Dendritic cell treated with granulocyte-macrophage colony-stimulating factor and Interleukin-4, amounts not matched to agents 40 ng/mL and 50 ng/mL, for 4 days (primary cell): ENCODE data around the gene UBE2G2.

Experiments used
- H3K27ac Mint-ChIP-seq: one replicate; pipeline ENCODE4 v1.8.0; 2022; ENCODE audit warnings: mild to moderate bottlenecking, mixed read lengths
- H3K27me3 Mint-ChIP-seq: one replicate; pipeline ENCODE4 v1.8.0; 2022; ENCODE audit warnings: mild to moderate bottlenecking, mixed read lengths
- H3K36me3 Mint-ChIP-seq: one replicate; pipeline ENCODE4 v1.8.0; 2022; ENCODE audit warnings: low read depth, mixed read lengths
- H3K4me1 Mint-ChIP-seq: one replicate; pipeline ENCODE4 v1.8.0; 2022; ENCODE audit warnings: low read depth, mixed read lengths
- H3K4me3 Mint-ChIP-seq: one replicate; pipeline ENCODE4 v1.8.0; 2022; ENCODE audit warnings: mild to moderate bottlenecking, moderate library complexity, mixed read lengths
- H3K9me3 Mint-ChIP-seq: one replicate; pipeline ENCODE4 v1.8.0; 2022; ENCODE audit warnings: mixed read lengths
- intact Hi-C: fragments of 100-400 bp; cut with micrococcal nuclease; formaldehyde crosslinking; loops from one replicate; pipeline ENCODE4 v1.15.0; 2022

The UBE2G2 gene

GRCh38 chr21:44755227-44755626 is 46.4 kb downstream of the UBE2G2 start:
- Mint-ChIP-seq H3K4me1 (peaks cover 13% of the 10 kb centered on the region), H3K9me3 (no peaks in the 10 kb centered on the region), H3K27me3 (peaks cover 10% of the 10 kb centered on the region), H3K36me3 (no peaks in the 10 kb centered on the region), H3K27ac (no peak overlapping the region), H3K4me3 (no peak overlapping the region)
- intact Hi-C loops, result no loop called here

GRCh38 chr21:44753357-44753756 is 48.3 kb downstream of the UBE2G2 start:
- no peaks in the 10 kb centered on the region for H3K9me3 Mint-ChIP-seq
- H3K27ac Mint-ChIP-seq, result no peak overlapping the region
- intact Hi-C loops, result no loop called here
- H3K4me3 Mint-ChIP-seq, result no peak overlapping the region
- H3K4me1 Mint-ChIP-seq, result peaks cover 13% of the 10 kb centered on the region
- H3K27me3 Mint-ChIP-seq, result peaks cover 27% of the 10 kb centered on the region
- no peaks in the 10 kb centered on the region for H3K36me3 Mint-ChIP-seq

DNA sequence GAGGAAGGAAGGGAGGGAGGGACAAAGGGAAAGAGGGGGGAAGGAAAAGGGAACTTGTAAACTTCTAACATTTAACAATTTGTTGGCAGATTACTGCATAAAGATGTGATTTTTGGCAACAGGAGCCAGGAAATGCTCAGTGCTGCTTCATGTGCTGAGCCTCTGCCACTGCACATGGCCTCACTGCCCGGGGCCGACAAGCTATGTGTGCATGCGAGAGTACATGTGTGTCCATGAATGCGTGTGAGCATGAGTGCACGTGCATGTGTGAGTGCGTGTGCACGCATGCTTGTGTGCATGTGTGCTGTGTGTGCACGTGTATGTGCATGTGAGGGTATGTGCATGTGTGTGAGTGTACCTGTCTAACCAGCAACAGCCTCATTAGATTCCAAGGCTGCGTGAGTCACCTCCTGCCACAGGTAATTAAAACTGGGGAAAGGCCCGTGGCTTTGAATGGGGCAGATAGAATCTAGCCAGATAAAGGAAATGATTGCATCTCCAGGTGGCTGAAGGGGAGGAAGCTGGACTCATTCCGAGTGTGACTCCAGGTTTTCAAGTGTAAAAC is 48.9 kb downstream of the UBE2G2 start:
- intact Hi-C loops, result no loop called here
- no peak overlapping the region for H3K27ac Mint-ChIP-seq
- no peaks in the 10 kb centered on the region for H3K36me3 Mint-ChIP-seq
- no peaks in the 10 kb centered on the region for H3K9me3 Mint-ChIP-seq
- peaks cover 13% of the 10 kb centered on the region for H3K4me1 Mint-ChIP-seq
- peaks cover 30% of the 10 kb centered on the region for H3K27me3 Mint-ChIP-seq
- no peak overlapping the region for H3K4me3 Mint-ChIP-seq

GRCh38 chr21:44751799-44752636 is 49.6 kb downstream of the UBE2G2 start:
- Mint-ChIP-seq H3K9me3 (no peaks in the 10 kb centered on the region), H3K27me3 (peaks cover 33% of the 10 kb centered on the region), H3K4me3 (no peak overlapping the region), H3K4me1 (peaks cover 13% of the 10 kb centered on the region), H3K27ac (no peak overlapping the region), H3K36me3 (no peaks in the 10 kb centered on the region)
- intact Hi-C loops, result no loop called here

DNA sequence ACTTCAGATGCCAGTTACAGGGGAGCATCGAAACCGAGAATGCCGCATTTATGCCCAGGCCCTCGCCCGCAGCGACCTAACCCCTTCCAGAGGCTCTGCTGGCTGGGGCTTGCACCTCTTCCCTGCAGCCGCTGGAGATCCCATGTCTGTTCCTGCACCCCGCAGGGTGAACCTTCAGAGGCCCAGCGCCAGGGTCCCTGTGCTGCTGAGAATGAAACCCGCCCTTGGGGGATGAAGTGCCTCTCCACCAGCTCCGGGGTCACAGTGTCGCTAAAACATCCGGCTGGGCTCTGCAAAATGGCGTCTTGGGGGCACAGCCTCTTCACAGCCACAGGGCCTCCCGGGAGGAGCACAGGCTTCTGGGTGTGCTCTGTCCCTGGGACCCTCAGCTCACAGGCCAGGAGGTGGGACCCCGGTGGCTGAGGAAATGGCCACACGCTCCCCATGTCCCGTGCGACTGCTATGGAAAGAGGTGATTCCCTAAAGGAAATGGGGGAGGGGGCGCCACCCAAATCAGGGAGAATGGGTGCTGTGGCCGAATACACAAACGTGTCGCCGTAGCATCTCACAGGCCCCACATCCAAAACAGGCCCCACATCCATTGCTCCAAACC is 50.3 kb downstream of the UBE2G2 start:
- Mint-ChIP-seq H3K4me3 (no peak overlapping the region), H3K27ac (no peak overlapping the region), H3K9me3 (no peaks in the 10 kb centered on the region), H3K27me3 (peaks cover 33% of the 10 kb centered on the region), H3K36me3 (no peaks in the 10 kb centered on the region), H3K4me1 (peaks cover 13% of the 10 kb centered on the region)
- intact Hi-C loops, result no loop called here

DNA sequence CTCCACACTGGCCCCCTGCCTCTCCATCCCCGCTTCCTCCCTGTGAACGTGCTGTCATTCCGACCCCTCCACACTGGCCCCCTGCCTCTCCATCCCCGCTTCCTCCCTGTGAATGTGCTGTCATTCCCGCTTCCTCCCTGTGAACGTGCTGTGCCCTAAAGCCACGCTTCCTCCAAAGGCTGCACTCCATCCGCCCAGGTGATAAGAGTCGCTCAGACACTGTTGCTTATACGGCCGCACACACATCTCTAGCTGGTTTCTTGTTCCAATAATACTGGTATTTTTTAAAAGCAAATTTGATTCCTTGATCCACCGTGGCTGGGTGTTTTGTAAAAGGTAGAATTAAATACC is 51.0 kb downstream of the UBE2G2 start:
- Mint-ChIP-seq H3K4me3 (no peak overlapping the region), H3K9me3 (no peaks in the 10 kb centered on the region), H3K27ac (no peak overlapping the region), H3K4me1 (peaks cover 13% of the 10 kb centered on the region), H3K36me3 (no peaks in the 10 kb centered on the region), H3K27me3 (peaks cover 35% of the 10 kb centered on the region)
- intact Hi-C loops, result no loop called here

DNA sequence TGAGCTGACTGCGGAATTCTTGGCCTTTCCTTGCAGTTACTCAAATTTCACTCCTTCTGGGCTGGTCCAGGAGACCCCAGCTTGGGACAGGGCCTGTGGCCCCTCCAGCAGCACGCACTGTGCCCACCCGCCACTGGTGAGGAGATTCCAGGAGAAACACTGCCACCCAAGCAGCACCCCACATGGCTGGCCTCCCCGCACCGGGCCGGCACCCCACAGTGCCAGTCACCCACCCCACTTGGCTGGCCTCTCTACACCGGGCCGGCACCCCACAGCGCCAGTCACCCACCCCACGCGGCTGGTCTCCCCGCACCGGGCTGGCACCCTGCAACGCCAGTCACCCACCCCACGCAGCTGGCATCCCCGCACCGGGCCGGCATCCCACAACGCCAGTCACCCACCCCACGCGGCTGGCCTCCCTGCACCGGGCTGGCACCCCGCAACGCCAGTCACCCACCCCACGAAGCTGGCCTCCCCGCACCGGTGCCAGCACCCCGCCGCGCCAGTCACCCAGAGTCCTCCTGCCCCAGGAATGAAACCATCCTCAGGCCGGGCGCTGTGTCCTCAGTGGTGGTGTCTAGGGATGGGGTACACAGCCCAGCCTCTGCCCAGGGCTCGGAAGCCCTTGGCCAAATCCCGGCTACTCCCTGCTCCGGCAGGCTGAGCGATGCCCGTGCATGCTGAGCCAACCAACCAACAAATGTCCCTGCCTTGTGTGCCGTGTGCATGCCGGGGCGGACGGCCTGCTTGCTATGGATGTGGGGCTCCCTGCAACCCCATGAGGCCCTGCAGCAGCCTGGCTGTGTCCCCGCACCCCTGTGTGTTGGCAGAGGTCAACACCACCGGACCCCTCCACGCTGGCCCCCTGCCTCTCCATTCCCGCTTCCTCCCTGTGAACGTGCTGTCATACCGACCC is 51.6 kb downstream of the UBE2G2 start:
- H3K36me3 Mint-ChIP-seq, result no peaks in the 10 kb centered on the region
- intact Hi-C loops, result no loop called here
- no peak overlapping the region for H3K4me3 Mint-ChIP-seq
- H3K27me3 Mint-ChIP-seq, result peaks cover 35% of the 10 kb centered on the region
- no peak overlapping the region for H3K27ac Mint-ChIP-seq
- no peaks in the 10 kb centered on the region for H3K9me3 Mint-ChIP-seq
- H3K4me1 Mint-ChIP-seq, result peaks cover 13% of the 10 kb centered on the region

DNA sequence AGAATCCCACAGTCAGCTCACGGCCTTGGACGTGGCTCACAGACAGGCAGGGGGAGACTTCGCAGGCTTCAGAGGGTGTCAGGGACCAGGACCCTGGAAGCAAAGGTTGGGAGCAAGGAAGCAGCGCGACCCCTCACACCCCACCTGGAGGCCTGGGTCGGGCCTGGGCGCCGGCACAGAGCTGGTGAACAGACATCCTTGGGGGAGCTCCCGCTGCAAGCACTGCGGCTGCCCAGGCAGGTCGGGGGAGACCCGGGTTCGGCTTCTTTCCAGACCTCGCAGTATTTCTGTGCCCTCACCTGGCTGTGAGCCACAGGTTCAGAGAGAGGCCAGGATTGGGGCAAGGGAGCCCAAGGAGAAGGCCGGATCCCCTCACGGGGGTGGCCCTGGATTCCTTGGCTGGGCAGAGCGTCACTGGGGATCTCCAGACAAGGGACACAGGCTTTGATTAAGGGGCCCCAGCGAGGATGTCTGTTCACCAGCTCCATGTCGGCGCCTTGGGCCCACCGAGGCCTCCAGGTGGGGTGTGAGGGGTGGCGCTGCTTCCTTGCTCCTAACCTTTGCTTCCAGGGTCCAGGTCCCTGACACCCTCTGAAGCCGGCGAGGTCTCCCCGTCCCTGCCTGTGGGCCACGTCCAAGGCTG is 52.4 kb downstream of the UBE2G2 start:
- no peaks in the 10 kb centered on the region for H3K36me3 Mint-ChIP-seq
- no peak overlapping the region for H3K4me3 Mint-ChIP-seq

DNA sequence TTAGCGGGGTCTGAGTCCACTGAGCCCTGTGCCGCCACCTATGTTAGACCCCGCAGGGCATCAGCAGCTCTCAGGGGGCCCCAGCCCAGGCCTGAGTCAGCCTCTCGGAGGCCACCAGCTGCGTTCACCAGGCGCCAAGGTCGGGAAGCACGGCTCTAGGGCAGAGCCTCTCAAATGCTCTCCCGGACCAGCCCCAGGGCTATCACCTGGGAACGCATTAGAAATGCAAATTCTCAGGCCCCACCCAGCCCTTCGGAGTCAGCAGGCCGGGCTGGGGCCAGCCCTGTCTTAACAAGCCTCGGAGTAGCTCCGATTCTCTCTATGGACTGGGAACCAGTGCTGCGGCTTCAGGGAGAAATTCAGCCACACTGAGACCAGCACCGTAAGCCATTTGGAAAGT is 53.0 kb downstream of the UBE2G2 start:
- H3K9me3 Mint-ChIP-seq, result no peaks in the 10 kb centered on the region
- peaks cover 35% of the 10 kb centered on the region for H3K27me3 Mint-ChIP-seq
- no peak overlapping the region for H3K4me3 Mint-ChIP-seq
- H3K36me3 Mint-ChIP-seq, result no peaks in the 10 kb centered on the region
- intact Hi-C loops, result no loop called here
- H3K27ac Mint-ChIP-seq, result no peak overlapping the region
- H3K4me1 Mint-ChIP-seq, result peaks cover 13% of the 10 kb centered on the region

More for the DNA sequence above, 52.4 kb downstream of the UBE2G2 start:
- intact Hi-C loops, result no loop called here
- no peaks in the 10 kb centered on the region for H3K9me3 Mint-ChIP-seq
- H3K4me1 Mint-ChIP-seq, result peaks cover 13% of the 10 kb centered on the region
- no peak overlapping the region for H3K27ac Mint-ChIP-seq
- peaks cover 35% of the 10 kb centered on the region for H3K27me3 Mint-ChIP-seq

- no peaks in the 10 kb centered on the region for H3K4me1 Mint-ChIP-seq
- H3K9me3 Mint-ChIP-seq, result peaks cover 26% of the 10 kb centered on the region
- H3K27me3 Mint-ChIP-seq, result peaks cover 15% of the 10 kb centered on the region
- intact Hi-C loops, result no loop called here
- H3K27ac Mint-ChIP-seq, result no peak overlapping the region
- no peak overlapping the region for H3K4me3 Mint-ChIP-seq
- H3K36me3 Mint-ChIP-seq, result no peaks in the 10 kb centered on the region
Measured at GRCh38 chr21:44742418-44743153, 59.0 kb downstream of the UBE2G2 start.

GRCh38 chr21:44741921-44742320 is 59.7 kb downstream of the UBE2G2 start:
- Mint-ChIP-seq H3K4me3 (no peak overlapping the region), H3K27me3 (peaks cover 14% of the 10 kb centered on the region), H3K27ac (no peak overlapping the region), H3K9me3 (peaks cover 33% of the 10 kb centered on the region), H3K36me3 (no peaks in the 10 kb centered on the region), H3K4me1 (no peaks in the 10 kb centered on the region)
- intact Hi-C loops, result no loop called here

GRCh38 chr21:44740742-44741141 is 60.9 kb downstream of the UBE2G2 start:
- Mint-ChIP-seq H3K36me3 (no peaks in the 10 kb centered on the region), H3K4me3 (no peak overlapping the region), H3K27me3 (peaks cover 12% of the 10 kb centered on the region), H3K9me3 (peaks cover 45% of the 10 kb centered on the region), H3K4me1 (no peaks in the 10 kb centered on the region), H3K27ac (no peak overlapping the region)
- intact Hi-C loops, result no loop called here

DNA sequence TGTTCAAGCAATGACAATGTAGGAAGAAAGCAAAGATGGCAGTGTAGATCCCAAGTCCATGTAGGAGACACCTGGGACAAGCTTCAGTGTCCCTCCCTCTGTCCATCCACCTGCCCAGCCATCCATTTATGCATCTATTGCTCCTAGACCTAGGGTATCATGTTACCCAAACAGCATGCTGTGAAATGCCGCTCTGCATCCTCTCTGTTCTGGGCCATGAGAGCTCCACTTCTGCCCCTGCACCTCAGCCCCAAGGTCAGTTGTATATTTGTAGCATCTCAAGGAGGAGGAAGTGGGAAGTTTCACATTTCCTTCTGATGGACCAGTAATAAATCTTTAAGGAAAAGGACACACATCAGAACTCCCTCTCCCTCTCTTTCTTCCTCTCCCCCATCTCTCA is 62.3 kb downstream of the UBE2G2 start:
- no peaks in the 10 kb centered on the region for H3K36me3 Mint-ChIP-seq
- peaks cover 55% of the 10 kb centered on the region for H3K9me3 Mint-ChIP-seq
- intact Hi-C loops, result no loop called here
- H3K4me3 Mint-ChIP-seq, result no peak overlapping the region
- H3K27me3 Mint-ChIP-seq, result peaks cover 12% of the 10 kb centered on the region
- no peaks in the 10 kb centered on the region for H3K4me1 Mint-ChIP-seq
- H3K27ac Mint-ChIP-seq, result no peak overlapping the region
